Left renal cortex interstitium (tissue), 4 donors: ENCODE measurements around the gene RAC2. TPM values are rescaled to one million over a fixed set of nuclear protein-coding genes. Genes with fewer than 3 reads are reported as not detected.

Source experiments
- DNase-seq, 4 donors: peaks; one replicate each; pipeline ENCODE4 v3.0.0-alpha.2; 2013; ENCODE audit warnings: low read depth in 4 of 4, low spot score in 2 of 4, missing footprints in 1 of 4
- polyA plus RNA-seq, 4 donors: library from polyadenylated mRNA; unstranded; fragments of 120-200 nt; gene quantifications; one replicate each; pipeline ENCODE4 v1.2.1, GENCODE V29; 2013; ENCODE audit not compliant: insufficient read length in 4 of 4

Gene RAC2
- polyA plus RNA-seq, 4 donors: 5.7 to 9.3 (median 7.0) TPM

- DNase-seq: no peak
Observed at GRCh38 chr22:37276776-37277175, 32.7 kb upstream of the RAC2 start.

GRCh38 chr22:37275622-37276021, 31.6 kb upstream of the RAC2 start:
- DNase-seq: no peak

GRCh38 chr22:37275134-37275533, 31.1 kb upstream of the RAC2 start:
- no peak for DNase-seq

- no peak for DNase-seq
Observed at GRCh38 chr22:37274380-37274862, 30.4 kb upstream of the RAC2 start.

GRCh38 chr22:37273846-37274225, 29.8 kb upstream of the RAC2 start:
- DNase-seq: no peak

- no peak for DNase-seq
Observed at GRCh38 chr22:37273126-37273845, 29.2 kb upstream of the RAC2 start.

GRCh38 chr22:37270928-37271650, 27.0 kb upstream of the RAC2 start:
- no peak for DNase-seq

- no peak for DNase-seq
Observed at GRCh38 chr22:37269936-37270678, 26.0 kb upstream of the RAC2 start.

GRCh38 chr22:37267661-37268413, 23.8 kb upstream of the RAC2 start:
- no peak for DNase-seq

- no peak for DNase-seq
Observed at GRCh38 chr22:37267135-37267587, 23.1 kb upstream of the RAC2 start.

GRCh38 chr22:37266581-37267134, 22.6 kb upstream of the RAC2 start:
- DNase-seq: no peak

- no peak for DNase-seq
Observed at GRCh38 chr22:37263966-37264887, 20.2 kb upstream of the RAC2 start.

- DNase-seq: no peak
Observed at GRCh38 chr22:37262346-37262745, 18.3 kb upstream of the RAC2 start.

- no peak for DNase-seq
Observed at GRCh38 chr22:37260901-37261336, 16.9 kb upstream of the RAC2 start.

GRCh38 chr22:37260155-37260795, 16.2 kb upstream of the RAC2 start:
- no peak for DNase-seq

GRCh38 chr22:37259540-37260029, 15.5 kb upstream of the RAC2 start:
- no peak for DNase-seq

GRCh38 chr22:37258753-37259401, 14.8 kb upstream of the RAC2 start:
- DNase-seq: no peak
